ENCODE measurements around the gene ATP2C2.

ATP2C2 gene

GRCh38 chr16:84502581-84502980 is 134.2 kb downstream of the ATP2C2 start:
- TF ChIP-seq MAX (IDR thresholded peaks at IDR 0.05; ENCODE audit: low read depth, low read length) (no peak), CTCF (IDR thresholded peaks at IDR 0.05; ENCODE audit: low read depth, low read length) (no peak), POLR2A (IDR thresholded peaks at IDR 0.05; ENCODE audit: extremely low read depth, insufficient read length) (no peak), MYC (IDR thresholded peaks at IDR 0.05; ENCODE audit: low read depth, low read length) (no peak)
- no peak for DNase-seq (ENCODE audit: low read depth)
- no peak overlapping the region for H3K4me3 ChIP-seq (ENCODE audit: low read depth, low read length)

GRCh38 chr16:84503751-84504395 is 135.5 kb downstream of the ATP2C2 start:
- H3K4me3 ChIP-seq (ENCODE audit: low read depth, low read length) = peak overlapping the region; percentile 60
- peak; percentile 17 for DNase-seq (ENCODE audit: low read depth)
- TF ChIP-seq MAX (IDR thresholded peaks at IDR 0.05; ENCODE audit: low read depth, low read length) (no peak), MYC (IDR thresholded peaks at IDR 0.05; ENCODE audit: low read depth, low read length) (no peak), POLR2A (IDR thresholded peaks at IDR 0.05; ENCODE audit: extremely low read depth, insufficient read length) (no peak), CTCF (IDR thresholded peaks at IDR 0.05; ENCODE audit: low read depth, low read length) (no peak)

GRCh38 chr16:84504420-84505248 is 136.3 kb downstream of the ATP2C2 start, which contains the start of gene MEAK7:
Gene MEAK7 (minus strand): TSS chr16:84504659. CDS start chr16:84498086, 6,573 bp downstream.
- H3K4me3 ChIP-seq (ENCODE audit: low read depth, low read length) = peak within 1 kb of the TSS; percentile 60
- no peak for TF ChIP-seq CTCF (IDR thresholded peaks at IDR 0.05; ENCODE audit: low read depth, low read length)
- no peak; the same call in 1 of the 2 replicates for TF ChIP-seq MYC (IDR thresholded peaks at IDR 0.05; ENCODE audit: low read depth, low read length)
- peak; percentile 58 for TF ChIP-seq POLR2A (IDR thresholded peaks at IDR 0.05; ENCODE audit: extremely low read depth, insufficient read length)
- peak; percentile 98 for DNase-seq (ENCODE audit: low read depth)

- TF ChIP-seq MYC (IDR thresholded peaks at IDR 0.05; ENCODE audit: low read depth, low read length) (no peak), POLR2A (IDR thresholded peaks at IDR 0.05; ENCODE audit: extremely low read depth, insufficient read length) (no peak), MAX (IDR thresholded peaks at IDR 0.05; ENCODE audit: low read depth, low read length) (no peak), CTCF (IDR thresholded peaks at IDR 0.05; ENCODE audit: low read depth, low read length) (no peak)
- DNase-seq (ENCODE audit: low read depth) = no peak
- peak overlapping the region; percentile 47 for H3K4me3 ChIP-seq (ENCODE audit: low read depth, low read length)
These were observed 137.2 kb downstream of the ATP2C2 start for GRCh38 chr16:84505249-84506187.
